Neural progenitor cell (in vitro differentiated cells): ENCODE measurements around the gene MGAT4A. TPM values are rescaled to one million over a fixed set of nuclear protein-coding genes. Genes with fewer than 3 reads are reported as not detected.

Experiments used
- DNase-seq: peaks from one replicate; pipeline ENCODE4 v3.0.0-alpha.2; 2016; ENCODE audit warnings: low spot score
- H2AFZ ChIP-seq: fragments of 200-600 bp; sonication (generic); replicated peaks from 2 replicates; pipeline ENCODE4 v1.6.1; 2016; ENCODE audit warnings: antibody characterized with exemption
- H3F3A ChIP-seq: fragments of 200-600 bp; sonication (generic); 2 replicates; pipeline ENCODE4 v1.6.1; 2016; ENCODE audit warnings: antibody characterized with exemption, low read depth
- H3K27ac ChIP-seq: fragments of 200-600 bp; sonication (generic); 2 replicates; pipeline ENCODE4 v1.5.1; 2016; ENCODE audit warnings: mild to moderate bottlenecking
- H3K27me3 ChIP-seq: fragments of 200-600 bp; sonication (generic); 2 replicates; pipeline ENCODE4 v1.6.1; 2016; ENCODE audit warnings: mild to moderate bottlenecking, moderate library complexity
- H3K36me3 ChIP-seq: fragments of 200-600 bp; sonication (generic); 2 replicates; pipeline ENCODE4 v1.5.1; 2016
- H3K4me1 ChIP-seq: fragments of 200-600 bp; sonication (generic); 2 replicates; pipeline ENCODE4 v1.6.1; 2016; ENCODE audit warnings: mixed run types
- H3K4me2 ChIP-seq: fragments of 200-600 bp; sonication (generic); 2 replicates; pipeline ENCODE4 v1.6.1; 2016
- H3K4me3 ChIP-seq: fragments of 200-600 bp; sonication (generic); 2 replicates; pipeline ENCODE4 v1.5.1; 2016
- H3K79me2 ChIP-seq: fragments of 200-600 bp; sonication (generic); 2 replicates; pipeline ENCODE4 v1.6.1; 2016; ENCODE audit warnings: low read depth
- H3K9ac ChIP-seq: fragments of 200-600 bp; sonication (generic); 2 replicates; pipeline ENCODE4 v1.6.1; 2016
- H3K9me3 ChIP-seq: fragments of 200-600 bp; sonication (generic); 2 replicates; pipeline ENCODE4 v1.5.1; 2016; ENCODE audit warnings: low read depth
- H4K20me1 ChIP-seq: fragments of 200-600 bp; sonication (generic); 2 replicates; pipeline ENCODE4 v1.6.1; 2016; ENCODE audit warnings: low read depth
- H3K27ac Mint-ChIP-seq: 3 replicates; pipeline ENCODE4 v1.8.0; 2021; ENCODE audit warnings: mixed read lengths
- H3K27me3 Mint-ChIP-seq: 2 replicates; pipeline ENCODE4 v1.8.0; 2022; ENCODE audit warnings: low read depth, mild to moderate bottlenecking, inconsistent platforms, moderate library complexity, mixed read lengths; ENCODE audit not compliant: insufficient read depth
- H3K36me3 Mint-ChIP-seq: 3 replicates; pipeline ENCODE4 v1.8.0; 2021; ENCODE audit warnings: mixed read lengths
- H3K4me1 Mint-ChIP-seq: 3 replicates; pipeline ENCODE4 v1.8.0; 2021; ENCODE audit warnings: mixed read lengths
- H3K4me3 Mint-ChIP-seq: 3 replicates; pipeline ENCODE4 v1.8.0; 2021; ENCODE audit warnings: mild to moderate bottlenecking, moderate library complexity, mixed read lengths
- H3K9me3 Mint-ChIP-seq: 3 replicates; pipeline ENCODE4 v1.8.0; 2020; ENCODE audit warnings: mixed read lengths
- EZH2 ChIP-seq: fragments of 200-600 bp; sonication (generic); IDR thresholded peaks from 2 replicates; pipeline ENCODE4 v1.6.1; 2017; ENCODE audit warnings: antibody characterized with exemption, mild to moderate bottlenecking, moderate library complexity
- EZH2phosphoT487 ChIP-seq: fragments of 200-600 bp; sonication (generic); IDR thresholded peaks from 2 replicates; pipeline ENCODE4 v1.6.1; 2017; ENCODE audit warnings: antibody characterized with exemption
- total RNA-seq: library from RNA; depleted of rRNA; stranded (reverse); fragments of >200 nt; gene quantifications from 2 replicates; pipeline ENCODE4 v1.2.3, GENCODE V29; 2015; ENCODE audit warnings: low replicate concordance
- TF ChIP-seq, protein P1 (sequence below): fragments of 200-600 bp; sonication (generic); IDR thresholded peaks from 2 replicates; pipeline ENCODE4 v1.5.1; 2017; ENCODE audit warnings: antibody characterized with exemption, mild to moderate bottlenecking

Gene MGAT4A
- total RNA-seq, 1 donor from 2014 or later = 8.0 TPM

DNA sequence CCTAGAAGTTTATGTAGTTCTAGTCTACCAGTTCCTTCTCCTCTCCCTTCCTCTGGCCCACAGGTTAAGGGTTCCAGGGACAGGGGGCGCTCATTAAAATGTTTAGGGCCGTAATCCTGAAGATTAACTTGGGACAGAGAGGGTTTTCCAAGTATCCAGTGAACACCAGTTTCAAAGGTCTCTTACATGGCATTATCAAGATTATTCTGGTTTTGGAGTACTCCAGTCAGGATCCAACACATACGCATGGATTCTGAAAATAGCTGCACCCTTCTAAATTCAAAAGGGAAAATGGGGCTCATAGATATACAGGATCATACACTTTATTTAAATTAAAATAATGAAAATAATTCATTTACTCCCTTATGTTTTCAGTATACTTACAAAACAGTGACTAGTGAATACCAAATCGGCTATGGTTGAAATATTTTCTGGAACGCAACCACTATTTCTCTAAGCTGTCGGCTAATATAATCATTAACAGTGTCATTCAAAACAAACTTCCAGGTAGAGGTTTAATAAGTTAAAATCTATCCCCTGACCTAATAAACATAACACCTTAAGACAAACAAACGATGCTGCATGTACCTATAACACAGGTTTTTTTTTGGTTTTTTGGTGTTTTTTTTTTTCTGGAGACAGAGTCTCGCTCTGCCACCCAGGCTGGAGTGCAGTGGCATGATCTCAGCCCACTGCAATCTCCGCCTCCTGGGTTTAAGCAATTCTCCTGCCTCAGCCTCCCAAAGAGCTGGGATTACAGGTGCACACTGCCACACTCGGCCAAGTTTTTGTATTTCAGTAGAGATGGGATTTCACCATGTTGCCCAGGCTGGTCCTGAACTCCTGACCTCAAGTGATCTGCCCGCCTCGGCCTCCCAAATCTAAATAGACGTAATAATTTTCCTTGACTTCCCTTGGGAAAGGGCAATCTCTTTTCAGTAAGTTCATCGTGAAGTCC is 44.7 kb downstream of the MGAT4A start:
- peaks cover 15% of the 10 kb centered on the region for H3K4me1 Mint-ChIP-seq
- H3K27ac Mint-ChIP-seq = no peak overlapping the region
- H3K4me2 ChIP-seq = no peak overlapping the region
- H3K4me1 ChIP-seq = no peaks in the 10 kb centered on the region
- H3K36me3 Mint-ChIP-seq = no peaks in the 10 kb centered on the region
- H3K36me3 ChIP-seq = no peaks in the 10 kb centered on the region
- H4K20me1 ChIP-seq = no peaks in the 10 kb centered on the region
- no peak overlapping the region for H3K27ac ChIP-seq
- no peak overlapping the region for H3K4me3 ChIP-seq
- no peaks in the 10 kb centered on the region for H3K79me2 ChIP-seq
- H3F3A ChIP-seq = no peaks in the 10 kb centered on the region
- H3K9me3 ChIP-seq = no peaks in the 10 kb centered on the region
- no peak for DNase-seq
- H3K9me3 Mint-ChIP-seq = no peaks in the 10 kb centered on the region
- no peak overlapping the region for H3K4me3 Mint-ChIP-seq
- H2AFZ ChIP-seq = no peak overlapping the region
- H3K9ac ChIP-seq = no peak overlapping the region
- TF ChIP-seq EZH2 (no peak), EZH2phosphoT487 (no peak)
- TF ChIP-seq, protein P1, sequence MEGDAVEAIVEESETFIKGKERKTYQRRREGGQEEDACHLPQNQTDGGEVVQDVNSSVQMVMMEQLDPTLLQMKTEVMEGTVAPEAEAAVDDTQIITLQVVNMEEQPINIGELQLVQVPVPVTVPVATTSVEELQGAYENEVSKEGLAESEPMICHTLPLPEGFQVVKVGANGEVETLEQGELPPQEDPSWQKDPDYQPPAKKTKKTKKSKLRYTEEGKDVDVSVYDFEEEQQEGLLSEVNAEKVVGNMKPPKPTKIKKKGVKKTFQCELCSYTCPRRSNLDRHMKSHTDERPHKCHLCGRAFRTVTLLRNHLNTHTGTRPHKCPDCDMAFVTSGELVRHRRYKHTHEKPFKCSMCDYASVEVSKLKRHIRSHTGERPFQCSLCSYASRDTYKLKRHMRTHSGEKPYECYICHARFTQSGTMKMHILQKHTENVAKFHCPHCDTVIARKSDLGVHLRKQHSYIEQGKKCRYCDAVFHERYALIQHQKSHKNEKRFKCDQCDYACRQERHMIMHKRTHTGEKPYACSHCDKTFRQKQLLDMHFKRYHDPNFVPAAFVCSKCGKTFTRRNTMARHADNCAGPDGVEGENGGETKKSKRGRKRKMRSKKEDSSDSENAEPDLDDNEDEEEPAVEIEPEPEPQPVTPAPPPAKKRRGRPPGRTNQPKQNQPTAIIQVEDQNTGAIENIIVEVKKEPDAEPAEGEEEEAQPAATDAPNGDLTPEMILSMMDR = no peak
- H3K27me3 ChIP-seq = no peaks in the 10 kb centered on the region
- H3K27me3 Mint-ChIP-seq = peaks cover 2% of the 10 kb centered on the region

DNA sequence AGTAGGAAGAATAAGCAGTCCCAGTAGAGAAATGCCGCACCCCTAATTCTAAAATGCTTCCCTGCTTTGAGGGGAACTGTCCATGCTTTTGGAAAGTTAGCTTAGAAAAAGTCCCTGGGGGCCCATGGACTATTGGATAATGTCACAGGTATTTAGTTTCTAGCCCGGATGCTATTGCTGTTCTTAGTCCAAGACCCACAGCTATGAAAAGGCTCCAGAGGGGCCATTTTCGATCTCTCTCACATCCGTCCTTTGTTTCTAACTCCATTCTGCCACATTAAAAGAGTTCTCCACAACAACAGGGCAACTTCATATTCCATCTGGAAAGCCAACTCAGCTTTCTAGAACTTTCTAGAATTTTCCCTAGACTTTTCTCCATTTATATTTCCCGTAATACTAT is 47.2 kb downstream of the MGAT4A start:
- DNase-seq = no peak
- Mint-ChIP-seq H3K4me3 (no peak overlapping the region), H3K27ac (no peak overlapping the region), H3K36me3 (no peaks in the 10 kb centered on the region), H3K9me3 (peaks cover 5% of the 10 kb centered on the region), H3K4me1 (peaks cover 15% of the 10 kb centered on the region), H3K27me3 (peaks cover 2% of the 10 kb centered on the region)
- H3K27me3 ChIP-seq = no peaks in the 10 kb centered on the region
- H4K20me1 ChIP-seq = no peaks in the 10 kb centered on the region
- no peak overlapping the region for H3K27ac ChIP-seq
- H3K4me1 ChIP-seq = no peaks in the 10 kb centered on the region
- no peak overlapping the region for H2AFZ ChIP-seq
- no peak overlapping the region for H3K4me3 ChIP-seq
- H3K9ac ChIP-seq = no peak overlapping the region
- H3K4me2 ChIP-seq = no peak overlapping the region
- TF ChIP-seq EZH2phosphoT487 (no peak), EZH2 (no peak)
- TF ChIP-seq, protein P1 = no peak
- no peaks in the 10 kb centered on the region for H3F3A ChIP-seq
- no peaks in the 10 kb centered on the region for H3K36me3 ChIP-seq
- H3K79me2 ChIP-seq = no peaks in the 10 kb centered on the region
- H3K9me3 ChIP-seq = no peaks in the 10 kb centered on the region

DNA sequence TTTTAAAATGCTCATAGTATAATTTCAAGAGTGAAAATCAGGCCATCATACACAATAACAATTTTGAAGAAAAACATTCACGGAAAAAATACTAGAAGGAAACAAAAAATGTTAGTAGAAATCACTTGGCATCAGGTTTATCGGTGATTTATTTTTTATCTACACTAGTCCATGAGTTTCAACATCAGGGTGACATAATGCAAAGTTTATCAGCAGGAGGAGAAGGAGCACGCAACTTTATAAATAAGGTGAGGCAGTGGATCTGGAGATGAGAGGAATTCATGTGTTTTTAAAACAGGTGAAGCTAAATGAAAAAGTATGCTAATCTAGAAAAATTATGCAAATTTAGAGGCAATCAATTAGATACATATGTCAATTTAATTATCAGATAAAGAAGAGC is 54.2 kb downstream of the MGAT4A start:
- DNase-seq = no peak
- TF ChIP-seq, protein P1 = no peak
- H3K9ac ChIP-seq = no peak overlapping the region
- H2AFZ ChIP-seq = no peak overlapping the region
- H3K79me2 ChIP-seq = no peaks in the 10 kb centered on the region
- Mint-ChIP-seq H3K4me1 (no peaks in the 10 kb centered on the region), H3K36me3 (peaks cover 12% of the 10 kb centered on the region), H3K27ac (no peak overlapping the region), H3K9me3 (peaks cover 5% of the 10 kb centered on the region), H3K27me3 (no peaks in the 10 kb centered on the region), H3K4me3 (no peak overlapping the region)
- H3F3A ChIP-seq = no peaks in the 10 kb centered on the region
- no peak overlapping the region for H3K4me2 ChIP-seq
- no peaks in the 10 kb centered on the region for H3K4me1 ChIP-seq
- no peaks in the 10 kb centered on the region for H3K27me3 ChIP-seq
- peaks cover 4% of the 10 kb centered on the region for H3K9me3 ChIP-seq
- peaks cover 11% of the 10 kb centered on the region for H3K36me3 ChIP-seq
- no peak overlapping the region for H3K27ac ChIP-seq
- no peak overlapping the region for H3K4me3 ChIP-seq
- no peaks in the 10 kb centered on the region for H4K20me1 ChIP-seq
